Right lobe of liver (tissue), 4 donors: ENCODE data around the gene MACROD2.

ENCODE experiments used
- CTCF ChIP-seq, 4 donors: fragments of 200-600 bp in 3 of 4; fragments of 450-650 bp in 1 of 4; IDR thresholded peaks; one replicate each; pipeline versions ENCODE4 v1.5.1 to v1.8.0; 2016 to 2022; ENCODE audit warnings: antibody characterized with exemption in 4 of 4, mild to moderate bottlenecking in 2 of 4
- POLR2A ChIP-seq: fragments of 450-650 bp; IDR thresholded peaks from one replicate; pipeline ENCODE4 v1.6.1; 2017; ENCODE audit warnings: antibody characterized with exemption, mild to moderate bottlenecking
- donor health status: DM: no; HTN: no; CAD: no.
- donor health status: DM: no; HTN: no; CAD: no.
- donor health status: DM: no; HTN: yes; CAD: no.

- TF ChIP-seq CTCF (IDR thresholded peaks at IDR 0.05) (no peak), POLR2A (no peak)
These were observed 763.0 kb downstream of the MACROD2 start for GRCh38 chr20:14758356-14758755.
